Measurements from ENCODE around the gene JADE3.

Gene JADE3

DNA sequence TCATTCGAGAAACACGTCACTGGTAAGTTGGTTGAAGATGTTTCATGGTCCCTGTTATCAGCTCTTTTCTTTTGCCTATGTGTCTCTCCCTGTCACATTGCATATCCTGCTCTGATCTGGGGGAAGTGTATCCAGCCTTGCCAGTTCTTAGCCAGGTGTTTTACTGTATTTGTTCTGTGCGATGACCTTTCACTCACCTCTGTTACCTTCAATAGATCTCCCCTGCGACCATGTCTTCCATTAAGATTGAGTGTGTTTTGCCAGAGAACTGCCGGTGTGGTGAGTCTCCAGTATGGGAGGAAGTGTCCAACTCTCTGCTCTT, 168.7 kb downstream of the JADE3 start:
- no peak overlapping the region for H3K4me2 ChIP-seq (ENCODE audit: low read depth, low read length, poor library complexity, severe bottlenecking)
- no peak overlapping the region for H2AFZ ChIP-seq (ENCODE audit: low read length)
- no peaks in the 10 kb centered on the region for H3F3A ChIP-seq (ENCODE audit: low read depth)
- no peaks in the 10 kb centered on the region for H4K20me1 ChIP-seq (ENCODE audit: insufficient read depth, low read length, poor library complexity, severe bottlenecking)
- H3K27me3 ChIP-seq (ENCODE audit: insufficient read depth, low read length, poor library complexity, severe bottlenecking): no peaks in the 10 kb centered on the region
- H3K4me1 ChIP-seq (ENCODE audit: insufficient read depth, low read length, poor library complexity, severe bottlenecking): no peaks in the 10 kb centered on the region
- no peak for TF ChIP-seq EZH2phosphoT487 (IDR thresholded peaks at IDR 0.05; ENCODE audit: borderline replicate concordance)
- no peak for TF ChIP-seq CTCF (conservative IDR thresholded peaks at IDR 0.05; ENCODE audit: low read length)
- H3K79me2 ChIP-seq (ENCODE audit: insufficient read depth, low read length): no peaks in the 10 kb centered on the region
- no peaks in the 10 kb centered on the region for H3K9me2 ChIP-seq (replicated peaks; ENCODE audit: low read depth, low read length)
- H3K36me3 ChIP-seq (ENCODE audit: insufficient read depth, low read length): no peaks in the 10 kb centered on the region
- no peak overlapping the region for H3K4me3 ChIP-seq (ENCODE audit: low read length, poor library complexity, severe bottlenecking)
- H3K9me3 ChIP-seq (ENCODE audit: insufficient read depth, low read depth, low read length): no peaks in the 10 kb centered on the region
- H3K9ac ChIP-seq (ENCODE audit: low read depth, low read length, poor library complexity, severe bottlenecking): no peak overlapping the region

- Histone ChIP-seq H3F3A (ENCODE audit: low read depth) (no peaks in the 10 kb centered on the region), H3K27me3 (ENCODE audit: insufficient read depth, low read length, poor library complexity, severe bottlenecking) (no peaks in the 10 kb centered on the region), H3K36me3 (ENCODE audit: insufficient read depth, low read length) (no peaks in the 10 kb centered on the region), H3K79me2 (ENCODE audit: insufficient read depth, low read length) (no peaks in the 10 kb centered on the region), H3K9me2 (replicated peaks; ENCODE audit: low read depth, low read length) (no peaks in the 10 kb centered on the region), H3K4me1 (ENCODE audit: insufficient read depth, low read length, poor library complexity, severe bottlenecking) (no peaks in the 10 kb centered on the region), H3K4me2 (ENCODE audit: low read depth, low read length, poor library complexity, severe bottlenecking) (no peak overlapping the region), H3K9ac (ENCODE audit: low read depth, low read length, poor library complexity, severe bottlenecking) (no peak overlapping the region), H3K9me3 (ENCODE audit: insufficient read depth, low read depth, low read length) (no peaks in the 10 kb centered on the region), H3K4me3 (ENCODE audit: low read length, poor library complexity, severe bottlenecking) (no peak overlapping the region), H4K20me1 (ENCODE audit: insufficient read depth, low read length, poor library complexity, severe bottlenecking) (no peaks in the 10 kb centered on the region), H2AFZ (ENCODE audit: low read length) (no peak overlapping the region)
- TF ChIP-seq CTCF (conservative IDR thresholded peaks at IDR 0.05; ENCODE audit: low read length) (no peak), EZH2phosphoT487 (IDR thresholded peaks at IDR 0.05; ENCODE audit: borderline replicate concordance) (no peak)
Measured at GRCh38 chrX:47091149-47091775, 179.0 kb downstream of the JADE3 start.

DNA sequence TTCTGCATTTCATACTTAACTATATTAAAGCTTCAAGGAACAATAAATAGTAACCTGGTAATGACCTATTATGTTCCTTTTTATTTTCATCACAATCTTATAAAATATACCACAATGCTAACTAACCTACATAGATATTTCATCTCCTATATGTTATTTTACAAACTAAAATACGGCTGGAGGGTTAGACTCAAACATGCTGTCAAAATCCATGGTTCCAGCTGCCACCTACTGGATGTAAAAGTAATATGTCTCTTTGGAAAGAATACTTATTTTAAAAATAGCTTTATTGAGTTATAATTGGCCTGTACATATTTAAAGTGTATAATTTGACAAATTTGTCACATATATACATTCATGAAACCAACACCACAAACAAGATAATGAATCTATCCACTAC, 181.0 kb downstream of the JADE3 start:
- TF ChIP-seq CTCF (conservative IDR thresholded peaks at IDR 0.05; ENCODE audit: low read length) (peak; percentile 56), EZH2phosphoT487 (IDR thresholded peaks at IDR 0.05; ENCODE audit: borderline replicate concordance) (no peak)
- no peaks in the 10 kb centered on the region for H4K20me1 ChIP-seq (ENCODE audit: insufficient read depth, low read length, poor library complexity, severe bottlenecking)
- H3K36me3 ChIP-seq (ENCODE audit: insufficient read depth, low read length): no peaks in the 10 kb centered on the region
- no peak overlapping the region for H3K4me3 ChIP-seq (ENCODE audit: low read length, poor library complexity, severe bottlenecking)
- no peaks in the 10 kb centered on the region for H3K9me3 ChIP-seq (ENCODE audit: insufficient read depth, low read depth, low read length)
- no peaks in the 10 kb centered on the region for H3F3A ChIP-seq (ENCODE audit: low read depth)
- no peak overlapping the region for H3K9ac ChIP-seq (ENCODE audit: low read depth, low read length, poor library complexity, severe bottlenecking)
- H3K9me2 ChIP-seq (replicated peaks; ENCODE audit: low read depth, low read length): no peaks in the 10 kb centered on the region
- H2AFZ ChIP-seq (ENCODE audit: low read length): no peak overlapping the region
- no peak overlapping the region for H3K4me2 ChIP-seq (ENCODE audit: low read depth, low read length, poor library complexity, severe bottlenecking)
- H3K79me2 ChIP-seq (ENCODE audit: insufficient read depth, low read length): no peaks in the 10 kb centered on the region
- no peaks in the 10 kb centered on the region for H3K4me1 ChIP-seq (ENCODE audit: insufficient read depth, low read length, poor library complexity, severe bottlenecking)
- no peaks in the 10 kb centered on the region for H3K27me3 ChIP-seq (ENCODE audit: insufficient read depth, low read length, poor library complexity, severe bottlenecking)

Data from Loucy (cell line).